GM15510 (cell line): ENCODE measurements around the gene COASY.

Experiments
- POLR2A ChIP-seq: IDR thresholded peaks from 3 replicates; pipeline ENCODE4 v1.6.1; 2011; ENCODE audit warnings: borderline replicate concordance; ENCODE audit not compliant: insufficient read length; ENCODE audit errors: extremely low read depth

The COASY gene

DNA sequence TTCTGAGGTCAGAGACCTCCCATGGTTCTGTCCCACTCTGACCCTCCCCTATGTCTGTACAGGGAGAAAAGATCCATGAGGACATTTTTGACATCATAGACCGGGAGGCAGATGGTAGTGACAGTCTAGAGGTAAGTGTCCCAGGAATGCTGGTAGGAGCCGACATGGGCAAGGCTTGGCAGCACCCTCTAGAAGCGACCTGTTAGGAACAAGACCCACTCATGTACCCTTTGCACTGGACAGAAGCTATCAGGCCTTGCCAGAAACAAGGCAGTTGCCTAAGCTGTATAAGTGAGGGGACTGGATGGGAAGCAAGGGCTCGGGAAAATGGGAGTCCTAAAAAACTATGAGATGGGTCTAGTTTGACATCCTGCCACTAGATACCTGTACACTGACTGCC is 50.1 kb downstream of the COASY start:
- no peak for TF ChIP-seq POLR2A

DNA sequence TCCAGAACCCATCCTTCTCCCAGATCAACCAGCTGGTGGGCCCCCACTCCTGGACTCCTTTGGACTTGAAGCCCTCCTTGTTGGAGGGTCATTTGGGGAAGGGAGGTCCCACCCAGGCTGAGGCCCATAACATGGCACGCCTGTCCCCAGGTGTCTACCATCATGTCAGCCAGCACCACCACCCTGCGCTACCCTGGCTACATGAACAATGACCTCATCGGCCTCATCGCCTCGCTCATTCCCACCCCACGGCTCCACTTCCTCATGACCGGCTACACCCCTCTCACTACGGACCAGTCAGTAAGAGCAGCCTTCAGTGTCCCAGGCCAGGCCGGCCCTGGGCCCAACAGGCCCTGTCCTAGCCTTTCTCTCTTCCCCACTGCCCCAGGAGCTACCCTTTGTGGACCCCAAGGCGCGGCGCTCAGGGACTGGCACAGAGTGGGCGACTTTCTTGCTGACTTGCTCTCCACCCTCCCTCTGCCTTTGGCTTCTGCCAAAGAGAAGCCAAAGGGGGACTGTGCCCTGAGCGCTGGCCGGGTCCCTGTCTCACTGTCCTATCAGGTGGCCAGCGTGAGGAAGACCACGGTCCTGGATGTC is 51.8 kb downstream of the COASY start:
- no peak for TF ChIP-seq POLR2A
